ENCODE results near the gene TGFA. TPM values are rescaled to one million over a fixed set of nuclear protein-coding genes. Genes with fewer than 3 reads are reported as not detected.

The TGFA gene
- total RNA-seq, 2 experiments from 2014 or later: 0.07 TPM; not detected in 1

DNA sequence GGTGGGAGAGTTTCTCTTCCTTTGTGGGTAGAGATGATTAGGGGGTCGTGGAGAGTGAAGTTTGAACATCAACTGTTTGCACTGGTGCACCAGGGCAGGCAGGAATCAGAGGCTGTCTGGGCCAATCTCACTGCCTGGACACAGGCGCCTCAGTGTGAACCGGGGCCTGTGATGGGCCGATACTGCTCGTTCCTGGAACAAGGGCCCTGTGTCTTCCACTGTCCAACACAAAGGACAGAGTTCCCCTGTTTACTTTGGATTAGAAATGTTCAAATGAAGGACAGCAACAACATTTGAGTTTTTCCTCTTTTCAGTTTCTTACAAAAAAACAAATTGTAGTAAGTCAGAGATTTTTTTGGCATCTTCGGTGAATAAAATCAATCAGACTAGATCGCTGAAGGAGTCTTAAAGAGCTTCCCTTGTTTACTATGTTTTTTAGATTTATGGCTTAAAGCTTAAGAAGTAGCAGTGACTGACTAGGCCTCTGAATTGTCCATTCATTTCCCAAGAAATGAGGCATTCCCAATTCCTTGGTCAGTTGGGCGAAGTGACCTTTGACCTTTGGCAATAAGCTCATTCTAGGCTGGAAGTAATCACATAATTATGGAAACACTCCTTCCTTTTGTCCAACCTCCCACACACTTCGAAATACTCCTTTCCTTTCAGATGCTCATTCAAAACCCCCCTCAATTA lies 11.6 kb upstream of the TGFA start:
- POLR2A ChIA-PET: no interaction called here
- no peaks in the 10 kb centered on the region for H3K36me3 Mint-ChIP-seq (ENCODE audit: low read depth)
- CTCF ChIA-PET: no interaction called here

DNA sequence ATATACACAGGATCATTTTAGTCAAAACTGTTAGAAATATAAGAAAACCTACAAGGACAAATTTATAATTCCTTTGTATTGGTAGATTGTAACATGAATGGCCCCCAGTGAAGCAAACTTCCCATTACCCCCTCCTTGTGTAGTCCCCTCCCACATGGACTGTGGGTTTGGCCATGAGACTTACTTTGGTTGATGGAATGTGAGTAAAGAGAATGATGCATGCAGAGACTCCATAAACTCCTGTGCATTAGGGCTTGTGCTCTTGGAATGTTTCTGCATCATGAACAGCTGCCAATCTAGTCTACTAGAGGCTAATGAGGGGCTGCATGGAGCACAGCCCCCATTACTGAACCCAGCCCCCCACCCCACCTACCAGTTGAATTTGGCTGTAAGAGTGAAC lies 8.3 kb upstream of the TGFA start:
- Mint-ChIP-seq H3K4me1 (no peaks in the 10 kb centered on the region), H3K36me3 (ENCODE audit: low read depth) (no peaks in the 10 kb centered on the region), H3K9me3 (no peaks in the 10 kb centered on the region), H3K4me3 (no peak overlapping the region), H3K27me3 (peaks cover 16% of the 10 kb centered on the region), H3K27ac (no peak overlapping the region)
- no peak for DNase-seq
- POLR2A ChIA-PET: no interaction called here
- CTCF ChIA-PET: no interaction called here

More for the DNA sequence above, 11.6 kb upstream of the TGFA start:
- H3K27ac Mint-ChIP-seq: no peak overlapping the region
- H3K27me3 Mint-ChIP-seq: peaks cover 4% of the 10 kb centered on the region
- no peak overlapping the region for H3K4me3 Mint-ChIP-seq
- H3K9me3 Mint-ChIP-seq: no peaks in the 10 kb centered on the region
- no peak for DNase-seq
- H3K4me1 Mint-ChIP-seq: no peaks in the 10 kb centered on the region

DNA sequence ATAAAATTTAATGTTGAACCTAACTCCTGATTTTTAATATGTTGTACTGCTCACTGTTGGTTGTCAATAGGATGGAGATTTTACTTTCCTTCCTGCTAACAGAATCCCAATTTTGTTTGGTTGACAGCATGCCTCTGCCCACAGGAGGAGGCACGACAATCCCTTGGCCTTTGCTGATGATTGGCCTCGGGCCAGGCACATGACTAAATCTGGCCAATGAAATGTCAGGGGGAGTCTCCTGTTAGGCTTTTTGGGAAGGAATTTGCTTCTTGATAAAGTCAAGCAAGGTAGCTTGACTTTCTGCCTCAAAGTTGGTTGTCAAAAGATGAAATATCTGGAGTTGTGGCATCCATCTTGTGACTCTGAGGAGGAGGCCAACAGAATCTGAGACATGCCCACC lies 6.8 kb upstream of the TGFA start:
- Mint-ChIP-seq H3K9me3 (no peaks in the 10 kb centered on the region), H3K4me1 (peaks cover 2% of the 10 kb centered on the region), H3K27ac (no peak overlapping the region), H3K27me3 (peaks cover 21% of the 10 kb centered on the region), H3K4me3 (no peak overlapping the region), H3K36me3 (ENCODE audit: low read depth) (no peaks in the 10 kb centered on the region)
- POLR2A ChIA-PET: no interaction called here
- DNase-seq: no peak
- CTCF ChIA-PET: no interaction called here

GRCh38 chr2:70560040-70560439 lies 6.4 kb upstream of the TGFA start:
- POLR2A ChIA-PET: no interaction called here

GRCh38 chr2:70558195-70558808 lies 4.7 kb upstream of the TGFA start:
- no peak for DNase-seq
- H3K4me3 Mint-ChIP-seq: no peak overlapping the region
- peaks cover 29% of the 10 kb centered on the region for H3K27me3 Mint-ChIP-seq
- ChIA-PET POLR2A (no interaction called here), CTCF (interaction anchor here (0.8 kb wide), 1 partner anchor 390 kb away, joined by 3 read pairs; no protein-coding TSS in a partner anchor)
- no peaks in the 10 kb centered on the region for H3K36me3 Mint-ChIP-seq (ENCODE audit: low read depth)
- H3K9me3 Mint-ChIP-seq: no peaks in the 10 kb centered on the region
- no peak overlapping the region for H3K27ac Mint-ChIP-seq
- H3K4me1 Mint-ChIP-seq: peaks cover 15% of the 10 kb centered on the region

More at GRCh38 chr2:70560040-70560439, 6.4 kb upstream of the TGFA start:
- peaks cover 21% of the 10 kb centered on the region for H3K27me3 Mint-ChIP-seq
- H3K4me3 Mint-ChIP-seq: no peak overlapping the region
- CTCF ChIA-PET: no interaction called here
- no peak for DNase-seq
- peaks cover 4% of the 10 kb centered on the region for H3K4me1 Mint-ChIP-seq
- no peaks in the 10 kb centered on the region for H3K9me3 Mint-ChIP-seq
- H3K36me3 Mint-ChIP-seq (ENCODE audit: low read depth): no peaks in the 10 kb centered on the region
- no peak overlapping the region for H3K27ac Mint-ChIP-seq

DNA sequence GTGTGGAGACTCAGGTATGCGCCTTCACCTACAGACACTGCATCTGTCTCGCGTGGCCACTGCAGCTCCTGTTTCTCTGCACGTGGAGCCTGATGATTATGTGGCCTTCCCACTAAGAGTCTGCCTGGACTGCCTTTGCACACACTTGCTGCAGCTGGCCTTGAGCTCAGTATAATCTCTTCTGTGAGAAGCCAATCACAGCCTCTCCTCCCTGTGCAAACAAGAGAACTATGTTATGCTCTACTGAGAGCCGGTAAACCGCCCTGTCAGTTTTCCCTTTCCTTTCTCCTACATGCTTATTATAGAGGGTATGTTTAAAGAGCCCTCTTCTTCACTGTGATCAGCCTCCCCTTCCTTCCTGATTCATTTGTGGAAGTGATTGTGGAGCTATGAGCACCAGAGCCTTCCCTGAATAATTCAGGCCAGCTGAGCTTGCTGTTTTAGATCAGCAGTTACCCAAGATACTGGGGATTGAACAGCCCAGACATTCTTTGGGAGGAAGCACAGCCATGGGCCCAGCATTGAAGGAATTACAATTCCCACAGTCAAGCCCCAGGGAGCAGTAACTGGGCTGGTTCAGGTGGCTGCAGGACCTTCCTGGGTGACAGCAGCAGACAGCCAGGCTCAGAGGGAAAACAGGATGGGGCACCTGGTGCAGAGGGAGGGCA lies 3.7 kb upstream of the TGFA start:
- H3K4me3 Mint-ChIP-seq: no peak overlapping the region
- POLR2A ChIA-PET: no interaction called here

GRCh38 chr2:70556608-70557007 lies 3.0 kb upstream of the TGFA start:
- ChIA-PET CTCF (no interaction called here), POLR2A (no interaction called here)
- peaks cover 28% of the 10 kb centered on the region for H3K4me1 Mint-ChIP-seq
- no peaks in the 10 kb centered on the region for H3K36me3 Mint-ChIP-seq (ENCODE audit: low read depth)
- peaks cover 45% of the 10 kb centered on the region for H3K27me3 Mint-ChIP-seq
- H3K27ac Mint-ChIP-seq: no peak overlapping the region
- DNase-seq: no peak
- H3K4me3 Mint-ChIP-seq: no peak overlapping the region
- H3K9me3 Mint-ChIP-seq: no peaks in the 10 kb centered on the region

More for the DNA sequence above, 3.7 kb upstream of the TGFA start:
- no peaks in the 10 kb centered on the region for H3K36me3 Mint-ChIP-seq (ENCODE audit: low read depth)
- no peak overlapping the region for H3K27ac Mint-ChIP-seq
- H3K27me3 Mint-ChIP-seq: peaks cover 39% of the 10 kb centered on the region
- no peak for DNase-seq
- CTCF ChIA-PET: interaction anchor here (0.8 kb wide), 1 partner anchor 391 kb away, joined by 3 read pairs; no protein-coding TSS in a partner anchor
- no peaks in the 10 kb centered on the region for H3K9me3 Mint-ChIP-seq
- peaks cover 25% of the 10 kb centered on the region for H3K4me1 Mint-ChIP-seq

DNA sequence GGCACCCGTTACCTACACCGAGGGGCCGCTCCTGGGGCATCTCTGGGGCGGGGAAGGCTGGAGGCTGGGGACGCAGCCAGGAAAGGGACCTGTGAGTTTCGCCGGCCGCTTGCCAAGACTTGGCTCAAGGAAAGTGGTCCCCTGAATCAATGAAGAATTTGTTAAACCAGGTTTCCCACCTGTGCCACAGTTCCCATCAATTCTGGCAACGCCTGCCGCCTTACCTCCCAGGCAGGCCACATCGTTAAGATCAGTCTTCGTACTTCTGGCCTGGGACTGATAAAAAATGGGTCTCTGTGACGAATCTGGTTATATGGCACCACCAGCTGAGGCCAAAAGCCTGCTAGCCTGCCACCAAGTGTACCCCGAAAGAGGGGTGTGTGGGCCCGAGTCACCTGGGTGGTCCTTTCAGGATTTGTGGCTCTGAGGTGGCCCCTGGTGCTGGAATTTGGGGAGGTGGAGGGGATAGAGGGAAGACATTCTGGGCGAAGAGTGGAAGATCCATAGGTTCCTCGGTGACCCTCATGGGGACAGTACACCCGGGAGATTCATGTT lies 789 bp upstream of the TGFA start:
- H3K27me3 Mint-ChIP-seq: peaks cover 55% of the 10 kb centered on the region
- DNase-seq: no peak
- H3K4me3 Mint-ChIP-seq: peak overlapping the region; percentile 71
- no peaks in the 10 kb centered on the region for H3K9me3 Mint-ChIP-seq
- no peak overlapping the region for H3K27ac Mint-ChIP-seq
- POLR2A ChIA-PET: no interaction called here
- no peaks in the 10 kb centered on the region for H3K36me3 Mint-ChIP-seq (ENCODE audit: low read depth)
- peaks cover 28% of the 10 kb centered on the region for H3K4me1 Mint-ChIP-seq
- CTCF ChIA-PET: interaction anchor here (0.6 to 1.6 kb wide), 2 partner anchors 13 to 317 kb away, joined by 3 to 4 read pairs; no protein-coding TSS in a partner anchor

- DNase-seq: no peak
Measured at GRCh38 chr2:70553334-70553583, 367 bp downstream of the TGFA start.

GRCh38 chr2:70552501-70553333 lies 909 bp downstream of the TGFA start:
- no peak for DNase-seq
- H3K27ac Mint-ChIP-seq: no peak overlapping the region
- CTCF ChIA-PET: interaction anchor here (0.6 to 1.0 kb wide), 4 partner anchors 16 to 956 kb away, joined by 3 read pairs; no protein-coding TSS in a partner anchor

More at GRCh38 chr2:70553334-70553583, 367 bp downstream of the TGFA start:
- peaks cover 51% of the 10 kb centered on the region for H3K27me3 Mint-ChIP-seq
- H3K27ac Mint-ChIP-seq: no peak overlapping the region
- ChIA-PET POLR2A (no interaction called here), CTCF (interaction anchor here (0.6 to 1.0 kb wide), 3 partner anchors 16 to 957 kb away, joined by 3 read pairs; no protein-coding TSS in a partner anchor)
- H3K4me1 Mint-ChIP-seq: peaks cover 28% of the 10 kb centered on the region
- peak overlapping the region; percentile 68 for H3K4me3 Mint-ChIP-seq
- no peaks in the 10 kb centered on the region for H3K36me3 Mint-ChIP-seq (ENCODE audit: low read depth)
- no peaks in the 10 kb centered on the region for H3K9me3 Mint-ChIP-seq

GRCh38 chr2:70551167-70551566 lies 2.5 kb downstream of the TGFA start:
- Mint-ChIP-seq H3K27ac (no peak overlapping the region), H3K9me3 (no peaks in the 10 kb centered on the region), H3K4me3 (no peak overlapping the region), H3K4me1 (peaks cover 26% of the 10 kb centered on the region), H3K27me3 (peaks cover 36% of the 10 kb centered on the region), H3K36me3 (ENCODE audit: low read depth) (no peaks in the 10 kb centered on the region)
- POLR2A ChIA-PET: interaction anchor here (1.1 kb wide), 1 partner anchor 248 kb away, joined by 5 read pairs; no protein-coding TSS in a partner anchor
- CTCF ChIA-PET: interaction anchor here (0.6 to 2.2 kb wide), 4 partner anchors 8 to 247 kb away, joined by 3 to 6 read pairs (median 3); no protein-coding TSS in a partner anchor
- DNase-seq: no peak

More at GRCh38 chr2:70552501-70553333, 909 bp downstream of the TGFA start:
- no peaks in the 10 kb centered on the region for H3K9me3 Mint-ChIP-seq
- no peaks in the 10 kb centered on the region for H3K36me3 Mint-ChIP-seq (ENCODE audit: low read depth)
- H3K4me3 Mint-ChIP-seq: peak overlapping the region; percentile 68
- peaks cover 48% of the 10 kb centered on the region for H3K27me3 Mint-ChIP-seq
- POLR2A ChIA-PET: no interaction called here
- peaks cover 28% of the 10 kb centered on the region for H3K4me1 Mint-ChIP-seq

- DNase-seq: no peak
- POLR2A ChIA-PET: no interaction called here
- Mint-ChIP-seq H3K27me3 (peaks cover 38% of the 10 kb centered on the region), H3K4me3 (no peak overlapping the region), H3K27ac (no peak overlapping the region), H3K9me3 (no peaks in the 10 kb centered on the region), H3K4me1 (peaks cover 23% of the 10 kb centered on the region), H3K36me3 (ENCODE audit: low read depth) (no peaks in the 10 kb centered on the region)
- CTCF ChIA-PET: interaction anchor here (0.6 to 2.2 kb wide), 2 partner anchors 9 to 451 kb away, joined by 3 to 6 read pairs; no protein-coding TSS in a partner anchor
Measured at GRCh38 chr2:70549962-70550361, 3.7 kb downstream of the TGFA start.
